OCI-LY3 (cell line): ENCODE results near the gene LRRC4B.

Experiments used
- CTCF ChIP-seq: fragments of 200-600, 300-600 bp; sonication (generic); IDR thresholded peaks from 2 replicates; pipeline ENCODE4 v1.5.1; 2014; ENCODE audit warnings: antibody characterized with exemption, low read length, low read depth
- EZH2phosphoT487 ChIP-seq: fragments of 200-600 bp; shearing (Covaris generic); IDR thresholded peaks from 2 replicates; pipeline ENCODE4 v1.6.1; 2018; ENCODE audit warnings: antibody characterized with exemption, mixed run types, low read depth

- TF ChIP-seq CTCF (no peak), EZH2phosphoT487 (no peak)
These were observed 25.3 kb downstream of the LRRC4B start for GRCh38 chr19:50542943-50543342.
